Cardiac muscle cell (in vitro differentiated cells and primary cell): ENCODE results near the gene EZR. TPM values are rescaled to one million over a fixed set of nuclear protein-coding genes. Genes with fewer than 3 reads are reported as not detected.

ENCODE experiments used
- DNase-seq, 2 donors: peaks; one replicate each; pipeline versions ENCODE4 v3.0.0 to v3.0.0-alpha.2; 2010 to 2017; ENCODE audit warnings: low read depth in 1 of 2, low spot score in 1 of 2
- H3K27ac ChIP-seq: fragments of 200-600 bp; sonication (generic); 2 replicates; pipeline ENCODE4 v1.5.1; 2016
- H3K27me3 ChIP-seq: fragments of 200-600 bp; sonication (generic); 2 replicates; pipeline ENCODE4 v1.6.0; 2016; ENCODE audit warnings: control low read depth
- H3K36me3 ChIP-seq: fragments of 200-600 bp; sonication (generic); 2 replicates; pipeline ENCODE4 v1.5.1; 2016; ENCODE audit warnings: control low read depth
- H3K4me1 ChIP-seq: fragments of 200-600 bp; sonication (generic); 2 replicates; pipeline ENCODE4 v1.8.1; 2017; ENCODE audit warnings: low read depth, mild to moderate bottlenecking, mixed run types
- H3K4me3 ChIP-seq: fragments of 200-600 bp; sonication (generic); 2 replicates; pipeline ENCODE4 v1.5.1; 2016; ENCODE audit warnings: mild to moderate bottlenecking
- H3K9me3 ChIP-seq: fragments of 200-600 bp; sonication (generic); 2 replicates; pipeline ENCODE4 v1.5.1; 2017; ENCODE audit warnings: low read depth, mild to moderate bottlenecking, control low read depth
- CTCF ChIP-seq: IDR thresholded peaks from 2 replicates; pipeline ENCODE4 v1.5.1; 2012; ENCODE audit warnings: low read depth, mild to moderate bottlenecking, low read length
- polyA plus RNA-seq: library from polyadenylated mRNA; unstranded; fragments of >200 nt; fragmentation: Nextera tagmentation; extraction: Ambion mirVana; gene quantifications from 2 replicates; pipeline ENCODE4 v1.2.1, GENCODE V29; 2016
- total RNA-seq: library from RNA; depleted of rRNA; stranded (reverse); fragments of >200 nt; gene quantifications from 2 replicates; pipeline ENCODE4 v1.2.3, GENCODE V29; 2016

EZR gene
- total and polyA plus RNA-seq, 2 experiments from 2014 or later: 356 to 448 TPM

- DNase-seq: no peak
- Histone ChIP-seq H3K4me1 (peaks cover 5% of the 10 kb centered on the region), H3K27me3 (no peaks in the 10 kb centered on the region), H3K4me3 (no peak overlapping the region), H3K36me3 (peaks cover 74% of the 10 kb centered on the region), H3K9me3 (no peaks in the 10 kb centered on the region), H3K27ac (no peak overlapping the region)
- no peak for TF ChIP-seq CTCF
These were observed 32.4 kb downstream of the EZR start for GRCh38 chr6:158786645-158787304.

DNA sequence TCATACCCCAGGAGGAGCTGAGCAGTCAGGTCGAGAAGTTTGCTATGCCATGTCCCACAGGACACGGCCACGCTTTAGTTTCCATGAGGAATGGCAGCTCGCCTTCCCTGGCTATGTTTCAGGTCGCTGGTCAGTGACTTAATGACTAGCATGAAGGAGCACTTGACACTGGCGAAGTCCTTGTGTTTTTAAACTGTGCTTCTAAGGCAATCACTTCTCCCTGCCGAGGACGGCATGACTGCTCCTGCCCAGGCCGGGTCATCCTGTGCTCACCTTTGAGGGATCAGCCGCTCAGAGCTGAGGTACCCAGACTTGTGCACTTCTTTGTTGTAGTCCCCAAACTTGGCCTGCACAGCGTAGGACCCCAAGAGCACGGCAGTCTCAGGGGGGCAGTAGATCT is 34.1 kb downstream of the EZR start:
- H3K36me3 ChIP-seq: peaks cover 91% of the 10 kb centered on the region
- DNase-seq: no peak
- no peak overlapping the region for H3K27ac ChIP-seq
- H3K4me3 ChIP-seq: no peak overlapping the region
- no peaks in the 10 kb centered on the region for H3K27me3 ChIP-seq
- no peaks in the 10 kb centered on the region for H3K9me3 ChIP-seq
- no peak for TF ChIP-seq CTCF
- peaks cover 5% of the 10 kb centered on the region for H3K4me1 ChIP-seq

- peak overlapping the region; percentile 21 for H3K27ac ChIP-seq
- H3K9me3 ChIP-seq: no peaks in the 10 kb centered on the region
- H3K36me3 ChIP-seq: peaks cover 92% of the 10 kb centered on the region
These were observed 34.7 kb downstream of the EZR start for GRCh38 chr6:158784505-158784904.

DNA sequence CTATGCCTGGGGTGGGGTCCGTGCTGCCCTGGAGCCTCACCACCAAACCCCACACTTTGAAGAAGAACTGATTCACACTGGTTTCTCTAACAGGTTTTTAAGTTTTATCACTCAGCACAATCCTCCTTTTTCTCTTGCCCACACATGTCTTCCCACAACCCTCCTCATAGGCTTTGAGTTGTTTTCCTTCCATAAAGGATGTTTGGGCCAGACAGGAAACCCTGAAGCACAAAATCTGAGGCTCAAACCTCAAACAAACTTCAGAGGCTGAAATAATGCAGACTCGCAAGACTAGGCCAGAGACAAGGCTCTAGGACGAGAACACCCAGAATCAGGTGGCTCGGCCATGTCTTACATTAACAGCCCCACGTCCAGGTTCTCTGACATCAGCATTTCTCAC is 35.3 kb downstream of the EZR start:
- Histone ChIP-seq H3K9me3 (no peaks in the 10 kb centered on the region), H3K27ac (peak overlapping the region; percentile 21), H3K4me1 (peaks cover 3% of the 10 kb centered on the region), H3K27me3 (no peaks in the 10 kb centered on the region), H3K4me3 (no peak overlapping the region), H3K36me3 (peaks cover 94% of the 10 kb centered on the region)
- DNase-seq: no peak
- TF ChIP-seq CTCF: no peak

More at GRCh38 chr6:158784505-158784904, 34.7 kb downstream of the EZR start:
- no peak for TF ChIP-seq CTCF
- peak in 1 of 2 donors; percentile 8 for DNase-seq
- H3K27me3 ChIP-seq: no peaks in the 10 kb centered on the region
- no peaks in the 10 kb centered on the region for H3K4me1 ChIP-seq
- no peak overlapping the region for H3K4me3 ChIP-seq

- no peak for TF ChIP-seq CTCF
- Histone ChIP-seq H3K27ac (peak overlapping the region; percentile 44), H3K9me3 (no peaks in the 10 kb centered on the region)
These were observed 36.1 kb downstream of the EZR start for GRCh38 chr6:158783167-158783450.

More at GRCh38 chr6:158783167-158783450, 36.1 kb downstream of the EZR start:
- H3K4me3 ChIP-seq: no peak overlapping the region
- H3K4me1 ChIP-seq: peaks cover 3% of the 10 kb centered on the region
- no peak for DNase-seq
- H3K27me3 ChIP-seq: no peaks in the 10 kb centered on the region
- H3K36me3 ChIP-seq: peaks cover 93% of the 10 kb centered on the region
